Parathyroid adenoma (tissue), 2 donors: Measurements from ENCODE around the gene GLUL.

Source experiments
- H2AFZ ChIP-seq: fragments of 300-600 bp; sonication (generic); one replicate; pipeline ENCODE4 v1.7.0; 2017; ENCODE audit warnings: antibody characterized with exemption, mild to moderate bottlenecking
- H3K27ac ChIP-seq: fragments of 300-600 bp; sonication (generic); one replicate; pipeline ENCODE4 v1.7.0; 2017
- H3K27me3 ChIP-seq: fragments of 300-600 bp; sonication (generic); one replicate; pipeline ENCODE4 v1.7.0; 2017; ENCODE audit warnings: low read length; ENCODE audit not compliant: control insufficient read depth, insufficient read depth
- H3K36me3 ChIP-seq: fragments of 300-600 bp; sonication (generic); one replicate; pipeline ENCODE4 v1.7.0; 2017; ENCODE audit warnings: low read length; ENCODE audit not compliant: control insufficient read depth, insufficient read depth
- H3K4me1 ChIP-seq: fragments of 300-600 bp; sonication (generic); one replicate; pipeline ENCODE4 v1.7.0; 2017; ENCODE audit warnings: control low read depth
- H3K4me2 ChIP-seq: fragments of 300-600 bp; sonication (generic); one replicate; pipeline ENCODE4 v1.7.0; 2017; ENCODE audit warnings: low read length
- H3K4me3 ChIP-seq: fragments of 300-600 bp; sonication (generic); one replicate; pipeline ENCODE4 v1.7.0; 2017; ENCODE audit warnings: low read depth, low read length
- H3K79me2 ChIP-seq: fragments of 300-600 bp; sonication (generic); one replicate; pipeline ENCODE4 v1.7.0; 2017; ENCODE audit warnings: control low read depth
- H3K9ac ChIP-seq: fragments of 300-600 bp; sonication (generic); one replicate; pipeline ENCODE4 v1.7.0; 2017; ENCODE audit warnings: mild to moderate bottlenecking
- H3K9me3 ChIP-seq: fragments of 300-600 bp; sonication (generic); one replicate; pipeline ENCODE4 v1.7.0; 2017; ENCODE audit warnings: low read length; ENCODE audit not compliant: control insufficient read depth
- CTCF ChIP-seq: fragments of 300-600 bp; sonication (generic); IDR thresholded peaks from one replicate; pipeline ENCODE4 v1.7.0; 2017; ENCODE audit warnings: antibody characterized with exemption, mild to moderate bottlenecking
- donor health status: primary hyperparathyroidism.

Gene GLUL

GRCh38 chr1:182370532-182370931 is 21.1 kb downstream of the GLUL start:
- H3K4me1 ChIP-seq: no peaks in the 10 kb centered on the region
- no peaks in the 10 kb centered on the region for H3K9me3 ChIP-seq
- H3K36me3 ChIP-seq: no peaks in the 10 kb centered on the region
- no peaks in the 10 kb centered on the region for H3K27me3 ChIP-seq
- no peak overlapping the region for H3K4me3 ChIP-seq
- no peak for TF ChIP-seq CTCF
- no peaks in the 10 kb centered on the region for H3K79me2 ChIP-seq
- no peak overlapping the region for H2AFZ ChIP-seq
- no peak overlapping the region for H3K4me2 ChIP-seq
- H3K9ac ChIP-seq: no peak overlapping the region
- no peak overlapping the region for H3K27ac ChIP-seq

- no peaks in the 10 kb centered on the region for H3K79me2 ChIP-seq
- no peaks in the 10 kb centered on the region for H3K4me1 ChIP-seq
- no peaks in the 10 kb centered on the region for H3K9me3 ChIP-seq
- H3K27ac ChIP-seq: no peak overlapping the region
- no peak overlapping the region for H3K4me3 ChIP-seq
- no peak overlapping the region for H2AFZ ChIP-seq
- no peak for TF ChIP-seq CTCF
- H3K4me2 ChIP-seq: no peak overlapping the region
- H3K9ac ChIP-seq: no peak overlapping the region
- H3K27me3 ChIP-seq: no peaks in the 10 kb centered on the region
- H3K36me3 ChIP-seq: no peaks in the 10 kb centered on the region
Measured at GRCh38 chr1:182368903-182369302, 22.7 kb downstream of the GLUL start.

- no peaks in the 10 kb centered on the region for H3K9me3 ChIP-seq
- H3K4me3 ChIP-seq: no peak overlapping the region
- no peak overlapping the region for H2AFZ ChIP-seq
- H3K27ac ChIP-seq: no peak overlapping the region
- no peak overlapping the region for H3K4me2 ChIP-seq
- no peaks in the 10 kb centered on the region for H3K79me2 ChIP-seq
- no peaks in the 10 kb centered on the region for H3K4me1 ChIP-seq
- no peaks in the 10 kb centered on the region for H3K36me3 ChIP-seq
- H3K27me3 ChIP-seq: no peaks in the 10 kb centered on the region
- TF ChIP-seq CTCF: no peak
- H3K9ac ChIP-seq: no peak overlapping the region
Measured at GRCh38 chr1:182368358-182368757, 23.2 kb downstream of the GLUL start.

GRCh38 chr1:182367926-182368325 is 23.7 kb downstream of the GLUL start:
- H3K27ac ChIP-seq: no peak overlapping the region
- TF ChIP-seq CTCF: no peak
- H3K36me3 ChIP-seq: no peaks in the 10 kb centered on the region
- H3K4me3 ChIP-seq: no peak overlapping the region
- H2AFZ ChIP-seq: no peak overlapping the region
- H3K9ac ChIP-seq: no peak overlapping the region
- no peak overlapping the region for H3K4me2 ChIP-seq
- H3K79me2 ChIP-seq: no peaks in the 10 kb centered on the region
- no peaks in the 10 kb centered on the region for H3K9me3 ChIP-seq
- H3K27me3 ChIP-seq: no peaks in the 10 kb centered on the region
- no peaks in the 10 kb centered on the region for H3K4me1 ChIP-seq

GRCh38 chr1:182366596-182366995 is 25.0 kb downstream of the GLUL start:
- no peaks in the 10 kb centered on the region for H3K4me1 ChIP-seq
- no peak overlapping the region for H2AFZ ChIP-seq
- no peak overlapping the region for H3K27ac ChIP-seq
- no peak for TF ChIP-seq CTCF
- H3K36me3 ChIP-seq: no peaks in the 10 kb centered on the region
- no peaks in the 10 kb centered on the region for H3K9me3 ChIP-seq
- H3K27me3 ChIP-seq: no peaks in the 10 kb centered on the region
- no peaks in the 10 kb centered on the region for H3K79me2 ChIP-seq
- H3K4me3 ChIP-seq: no peak overlapping the region
- no peak overlapping the region for H3K4me2 ChIP-seq
- no peak overlapping the region for H3K9ac ChIP-seq
